ENCODE measurements around the gene SAMD8. TPM values are rescaled to one million over a fixed set of nuclear protein-coding genes. Genes with fewer than 3 reads are reported as not detected.
A peak's percentile ranks its signal among the peaks of the same experiment; 100 is the strongest.
"Not testable (repeated sequence)": the region's sequence is repeated elsewhere in the genome, so short reads cannot be mapped to it uniquely, and the experiment has no call there.

SAMD8 gene
- total RNA-seq, 1 experiment from 2014 or later = 17.1 TPM

- no TSS peak for BruUV-seq (replicated peaks)
- POLR2A ChIA-PET (ENCODE audit: low non-redundant PET) = no interaction called here
- TF ChIP-seq EZH2 (IDR thresholded peaks at IDR 0.05; ENCODE audit: borderline replicate concordance, low read depth, low read length, poor library complexity, severe bottlenecking) = no peak
- no peak for TF ChIP-seq CTCF (conservative IDR thresholded peaks at IDR 0.05; ENCODE audit: low read depth, low read length)
- Histone ChIP-seq H3K4me1 (ENCODE audit: insufficient read depth, low read length, poor library complexity, severe bottlenecking) (peaks cover 5% of the 10 kb centered on the region), H3K36me3 (ENCODE audit: insufficient read depth, low read length, poor library complexity, severe bottlenecking) (no peaks in the 10 kb centered on the region), H3K27ac (ENCODE audit: low read depth, low read length, poor library complexity, severe bottlenecking) (no peak overlapping the region), H3K27me3 (replicated peaks; ENCODE audit: insufficient read depth, low read depth, low read length, poor library complexity) (no peaks in the 10 kb centered on the region), H3K9me3 (ENCODE audit: low read depth, low read length, poor library complexity, severe bottlenecking) (no peaks in the 10 kb centered on the region), H3K4me3 (ENCODE audit: low read depth, low read length, poor library complexity, severe bottlenecking) (no peak overlapping the region)
- intact Hi-C loops (cut with micrococcal nuclease; ENCODE audit: unreplicated experiment) = no loop called here
- DNase-seq (ENCODE audit: low spot score) = no peak
- CTCF ChIA-PET = no interaction called here
Measured at GRCh38 chr10:75123088-75123682, 11.7 kb downstream of the SAMD8 start.

GRCh38 chr10:75126277-75126676 is 14.8 kb downstream of the SAMD8 start:
- CTCF ChIA-PET = no interaction called here
- TF ChIP-seq CTCF (conservative IDR thresholded peaks at IDR 0.05; ENCODE audit: low read depth, low read length) (no peak), EZH2 (IDR thresholded peaks at IDR 0.05; ENCODE audit: borderline replicate concordance, low read depth, low read length, poor library complexity, severe bottlenecking) (no peak)
- no TSS peak for BruUV-seq (replicated peaks)
- intact Hi-C loops (cut with micrococcal nuclease; ENCODE audit: unreplicated experiment) = no loop called here
- DNase-seq (ENCODE audit: low spot score) = no peak
- peaks cover 5% of the 10 kb centered on the region for H3K4me1 ChIP-seq (ENCODE audit: insufficient read depth, low read length, poor library complexity, severe bottlenecking)
- no peaks in the 10 kb centered on the region for H3K27me3 ChIP-seq (replicated peaks; ENCODE audit: insufficient read depth, low read depth, low read length, poor library complexity)
- POLR2A ChIA-PET (ENCODE audit: low non-redundant PET) = no interaction called here
- H3K9me3 ChIP-seq (ENCODE audit: low read depth, low read length, poor library complexity, severe bottlenecking) = no peaks in the 10 kb centered on the region
- no peak overlapping the region for H3K27ac ChIP-seq (ENCODE audit: low read depth, low read length, poor library complexity, severe bottlenecking)
- no peaks in the 10 kb centered on the region for H3K36me3 ChIP-seq (ENCODE audit: insufficient read depth, low read length, poor library complexity, severe bottlenecking)
- no peak overlapping the region for H3K4me3 ChIP-seq (ENCODE audit: low read depth, low read length, poor library complexity, severe bottlenecking)

GRCh38 chr10:75127471-75127870 is 16.0 kb downstream of the SAMD8 start:
- H3K4me1 ChIP-seq (ENCODE audit: insufficient read depth, low read length, poor library complexity, severe bottlenecking) = peaks cover 5% of the 10 kb centered on the region
- no TSS peak for BruUV-seq (replicated peaks)
- no peaks in the 10 kb centered on the region for H3K36me3 ChIP-seq (ENCODE audit: insufficient read depth, low read length, poor library complexity, severe bottlenecking)
- ChIA-PET CTCF (no interaction called here), POLR2A (ENCODE audit: low non-redundant PET) (no interaction called here)
- peak; percentile 26 for DNase-seq (ENCODE audit: low spot score)
- no peak overlapping the region for H3K27ac ChIP-seq (ENCODE audit: low read depth, low read length, poor library complexity, severe bottlenecking)
- no peak for TF ChIP-seq CTCF (conservative IDR thresholded peaks at IDR 0.05; ENCODE audit: low read depth, low read length)
- no peak for TF ChIP-seq EZH2 (IDR thresholded peaks at IDR 0.05; ENCODE audit: borderline replicate concordance, low read depth, low read length, poor library complexity, severe bottlenecking)
- H3K4me3 ChIP-seq (ENCODE audit: low read depth, low read length, poor library complexity, severe bottlenecking) = no peak overlapping the region
- no peaks in the 10 kb centered on the region for H3K27me3 ChIP-seq (replicated peaks; ENCODE audit: insufficient read depth, low read depth, low read length, poor library complexity)
- H3K9me3 ChIP-seq (ENCODE audit: low read depth, low read length, poor library complexity, severe bottlenecking) = no peaks in the 10 kb centered on the region
- intact Hi-C loops (cut with micrococcal nuclease; ENCODE audit: unreplicated experiment) = no loop called here

- BruUV-seq (replicated peaks); POLR2A ChIA-PET (ENCODE audit: low non-redundant PET); H3K4me3 ChIP-seq (ENCODE audit: low read depth, low read length, poor library complexity, severe bottlenecking); intact Hi-C loops (cut with micrococcal nuclease; ENCODE audit: unreplicated experiment); DNase-seq (ENCODE audit: low spot score); H3K36me3 ChIP-seq (ENCODE audit: insufficient read depth, low read length, poor library complexity, severe bottlenecking); CTCF ChIA-PET; H3K27me3 ChIP-seq (replicated peaks; ENCODE audit: insufficient read depth, low read depth, low read length, poor library complexity); H3K27ac ChIP-seq (ENCODE audit: low read depth, low read length, poor library complexity, severe bottlenecking); H3K9me3 ChIP-seq (ENCODE audit: low read depth, low read length, poor library complexity, severe bottlenecking); H3K4me1 ChIP-seq (ENCODE audit: insufficient read depth, low read length, poor library complexity, severe bottlenecking): not testable (repeated sequence)
Measured at GRCh38 chr10:75128985-75129384, 17.5 kb downstream of the SAMD8 start.
